ENCODE data around the gene HIP1R. TPM values are rescaled to one million over a fixed set of nuclear protein-coding genes. Genes with fewer than 3 reads are reported as not detected.

Gene HIP1R
- total and polyA plus RNA-seq, 2 of the 13 experiments (the other 11 are each of a cell fraction or from before 2014, with no cell fraction given) = 18.4 to 25.5 TPM

DNA sequence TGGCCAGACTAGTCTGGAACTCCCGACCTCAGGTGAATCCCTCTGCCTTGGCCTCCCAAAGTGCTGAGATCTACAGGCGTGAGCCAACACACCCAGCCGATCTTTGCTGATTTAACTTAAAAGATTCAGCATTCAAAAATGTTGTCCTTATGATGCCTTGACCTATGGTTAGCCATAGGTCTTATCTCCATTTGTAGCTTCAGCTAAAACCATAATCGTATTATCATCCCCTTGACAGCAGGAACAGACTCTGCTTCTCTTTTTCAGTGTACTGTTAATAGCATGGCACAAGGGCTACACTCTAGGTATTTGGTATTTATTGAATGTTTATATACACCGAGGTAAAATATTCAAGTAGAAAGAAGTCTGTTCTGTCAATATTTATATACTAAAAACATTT, 45.6 kb upstream of the HIP1R start:
- POLR2A ChIA-PET = no interaction called here
- H3K4me3 ChIP-seq (replicated peaks in 1 of 3; ENCODE audit: insufficient read depth in 1 of 3, low read depth in 2 of 3, low read length in 3 of 3) = no peak overlapping the region
- in situ Hi-C loops (cut with HindIII; ENCODE audit: extremely low pct_ligation_motif_present, low pct_unique_long_range_greater_than_20kb) (no loop called here), intact Hi-C loops (cut with micrococcal nuclease; ENCODE audit: unreplicated experiment) (no loop called here)
- DNase-seq (ENCODE audit: low spot score) (no peak), ATAC-seq (no peak), FAIRE-seq (no peak)
- no peak overlapping the region for H3K27ac ChIP-seq (ENCODE audit: extremely low read length, insufficient read depth, low read length)
- WGBS (ENCODE audit: low lambda C conversion rate) = 39% methylated on average over 5 of the region's 5 CpGs
- H3K9me3 ChIP-seq (ENCODE audit: low read length) = no peaks in the 10 kb centered on the region
- TF ChIP-seq ZBTB3 (CRISPR knock-in tag; IDR thresholded peaks at IDR 0.05; ENCODE audit: borderline replicate concordance, low read depth) (no peak), MIER2 (CRISPR knock-in tag; IDR thresholded peaks at IDR 0.05) (no peak), ZNF143 (CRISPR knock-in tag; IDR thresholded peaks at IDR 0.05) (no peak), IKZF1 (IDR thresholded peaks at IDR 0.05) (no peak), ZNF619 (CRISPR knock-in tag; IDR thresholded peaks at IDR 0.05) (no peak), ZFP36 (IDR thresholded peaks at IDR 0.05; ENCODE audit: borderline replicate concordance, low read depth, low read length, partially characterized antibody) (no peak)
- TF ChIP-seq, protein P1, sequence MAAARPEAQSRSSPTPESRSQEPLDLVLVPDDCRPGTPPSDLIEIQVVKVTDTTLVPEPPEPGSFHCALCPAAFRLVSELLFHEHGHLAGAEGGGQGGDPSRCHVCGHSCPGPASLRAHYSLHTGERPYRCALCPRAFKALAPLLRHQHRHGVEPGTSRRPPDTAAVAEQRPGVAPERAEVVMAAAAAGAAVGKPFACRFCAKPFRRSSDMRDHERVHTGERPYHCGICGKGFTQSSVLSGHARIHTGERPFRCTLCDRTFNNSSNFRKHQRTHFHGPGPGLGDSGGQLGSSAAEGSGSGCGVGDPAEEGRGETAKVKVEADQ (CRISPR knock-in tag; IDR thresholded peaks at IDR 0.05; ENCODE audit: borderline replicate concordance) = no peak
- TF ChIP-seq, protein P2, sequence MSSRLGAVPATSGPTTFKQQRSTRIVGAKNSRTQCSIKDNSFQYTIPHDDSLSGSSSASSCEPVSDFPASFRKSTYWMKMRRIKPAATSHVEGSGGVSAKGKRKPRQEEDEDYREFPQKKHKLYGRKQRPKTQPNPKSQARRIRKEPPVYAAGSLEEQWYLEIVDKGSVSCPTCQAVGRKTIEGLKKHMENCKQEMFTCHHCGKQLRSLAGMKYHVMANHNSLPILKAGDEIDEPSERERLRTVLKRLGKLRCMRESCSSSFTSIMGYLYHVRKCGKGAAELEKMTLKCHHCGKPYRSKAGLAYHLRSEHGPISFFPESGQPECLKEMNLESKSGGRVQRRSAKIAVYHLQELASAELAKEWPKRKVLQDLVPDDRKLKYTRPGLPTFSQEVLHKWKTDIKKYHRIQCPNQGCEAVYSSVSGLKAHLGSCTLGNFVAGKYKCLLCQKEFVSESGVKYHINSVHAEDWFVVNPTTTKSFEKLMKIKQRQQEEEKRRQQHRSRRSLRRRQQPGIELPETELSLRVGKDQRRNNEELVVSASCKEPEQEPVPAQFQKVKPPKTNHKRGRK (CRISPR knock-in tag; IDR thresholded peaks at IDR 0.05) = no peak
- TF ChIP-seq, protein P3, sequence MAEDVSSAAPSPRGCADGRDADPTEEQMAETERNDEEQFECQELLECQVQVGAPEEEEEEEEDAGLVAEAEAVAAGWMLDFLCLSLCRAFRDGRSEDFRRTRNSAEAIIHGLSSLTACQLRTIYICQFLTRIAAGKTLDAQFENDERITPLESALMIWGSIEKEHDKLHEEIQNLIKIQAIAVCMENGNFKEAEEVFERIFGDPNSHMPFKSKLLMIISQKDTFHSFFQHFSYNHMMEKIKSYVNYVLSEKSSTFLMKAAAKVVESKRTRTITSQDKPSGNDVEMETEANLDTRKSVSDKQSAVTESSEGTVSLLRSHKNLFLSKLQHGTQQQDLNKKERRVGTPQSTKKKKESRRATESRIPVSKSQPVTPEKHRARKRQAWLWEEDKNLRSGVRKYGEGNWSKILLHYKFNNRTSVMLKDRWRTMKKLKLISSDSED (CRISPR knock-in tag; IDR thresholded peaks at IDR 0.05) = no peak
- TF ChIP-seq, protein P4, sequence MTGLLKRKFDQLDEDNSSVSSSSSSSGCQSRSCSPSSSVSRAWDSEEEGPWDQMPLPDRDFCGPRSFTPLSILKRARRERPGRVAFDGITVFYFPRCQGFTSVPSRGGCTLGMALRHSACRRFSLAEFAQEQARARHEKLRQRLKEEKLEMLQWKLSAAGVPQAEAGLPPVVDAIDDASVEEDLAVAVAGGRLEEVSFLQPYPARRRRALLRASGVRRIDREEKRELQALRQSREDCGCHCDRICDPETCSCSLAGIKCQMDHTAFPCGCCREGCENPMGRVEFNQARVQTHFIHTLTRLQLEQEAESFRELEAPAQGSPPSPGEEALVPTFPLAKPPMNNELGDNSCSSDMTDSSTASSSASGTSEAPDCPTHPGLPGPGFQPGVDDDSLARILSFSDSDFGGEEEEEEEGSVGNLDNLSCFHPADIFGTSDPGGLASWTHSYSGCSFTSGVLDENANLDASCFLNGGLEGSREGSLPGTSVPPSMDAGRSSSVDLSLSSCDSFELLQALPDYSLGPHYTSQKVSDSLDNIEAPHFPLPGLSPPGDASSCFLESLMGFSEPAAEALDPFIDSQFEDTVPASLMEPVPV (CRISPR knock-in tag; IDR thresholded peaks at IDR 0.05) = no peak
- H2AFZ ChIP-seq (ENCODE audit: low read length) = no peak overlapping the region
- H4K20me1 ChIP-seq (ENCODE audit: insufficient read depth, low read length) = no peaks in the 10 kb centered on the region
- H3K9ac ChIP-seq (ENCODE audit: insufficient read depth, low read depth, low read length) = no peak overlapping the region
- CTCF ChIA-PET (ENCODE audit: low intra/inter-chr PET ratio, low total read pairs) = no interaction called here
- no peak overlapping the region for H3K4me2 ChIP-seq (ENCODE audit: low read depth, low read length)
- no peaks in the 10 kb centered on the region for H3K36me3 ChIP-seq (replicated peaks in 1 of 2; ENCODE audit: control insufficient read depth in 1 of 2, insufficient read depth in 2 of 2, low read length in 2 of 2)
- BruUV-seq (replicated peaks) = no TSS peak
- peaks cover 1 to 9% of the 10 kb centered on the region in 2 experiments; a peak in 3 of 5 replicates for H3K27me3 ChIP-seq (ENCODE audit: control insufficient read depth in 1 of 2, insufficient read depth in 2 of 2, low read length in 2 of 2)
- H3K79me2 ChIP-seq (ENCODE audit: insufficient read depth, low read length) = no peaks in the 10 kb centered on the region
- H3K4me1 ChIP-seq (ENCODE audit: insufficient read depth, low read length) = no peaks in the 10 kb centered on the region

Measured in HepG2 (cell line).